WTC11 (cell line): ENCODE measurements around the gene GALNT9. TPM values are rescaled to one million over a fixed set of nuclear protein-coding genes. Genes with fewer than 3 reads are reported as not detected.

ENCODE experiments used
- FOXP1 ChIP-seq: sonication (generic); formaldehyde crosslinking; IDR thresholded peaks from 2 replicates; pipeline ENCODE4 v1.8.0; 2022; ENCODE audit warnings: missing genetic modification reagents, mild to moderate bottlenecking, moderate library complexity, borderline replicate concordance
- HMGA2 ChIP-seq: fragments of 250-450 bp; sonication (Bioruptor Pico); IDR thresholded peaks from 2 replicates; pipeline ENCODE4 v1.4.0; 2021; ENCODE audit warnings: mild to moderate bottlenecking, moderate library complexity
- IRF2 ChIP-seq: sonication (generic); formaldehyde crosslinking; IDR thresholded peaks from 2 replicates; pipeline ENCODE4 v1.8.0; 2022; ENCODE audit warnings: low read depth, missing genetic modification reagents, borderline replicate concordance
- JUN ChIP-seq: sonication (generic); formaldehyde crosslinking; IDR thresholded peaks from 2 replicates; pipeline ENCODE4 v1.8.0; 2023; ENCODE audit warnings: mild to moderate bottlenecking, missing genetic modification reagents
- MXD4 ChIP-seq: fragments of 250-450 bp; sonication (Bioruptor Pico); IDR thresholded peaks from 2 replicates; pipeline ENCODE4 v1.8.0; 2021; ENCODE audit warnings: mild to moderate bottlenecking, moderate library complexity, borderline replicate concordance
- NR2C2 ChIP-seq: sonication (generic); formaldehyde crosslinking; IDR thresholded peaks from 2 replicates; pipeline ENCODE4 v1.8.0; 2022; ENCODE audit warnings: mild to moderate bottlenecking, missing genetic modification reagents
- PRRX2 ChIP-seq: fragments of 250-450 bp; sonication (Bioruptor Pico); IDR thresholded peaks from 2 replicates; pipeline ENCODE4 v1.8.0; 2021; ENCODE audit warnings: mild to moderate bottlenecking
- RELA ChIP-seq: sonication (generic); formaldehyde crosslinking; IDR thresholded peaks from 2 replicates; pipeline ENCODE4 v1.8.1; 2022; ENCODE audit warnings: missing genetic modification reagents, mild to moderate bottlenecking, borderline replicate concordance
- TCF7 ChIP-seq: sonication (generic); formaldehyde crosslinking; IDR thresholded peaks from 2 replicates; pipeline ENCODE4 v1.8.0; 2022; ENCODE audit warnings: mild to moderate bottlenecking, low read depth, missing genetic modification reagents, moderate library complexity
- TEAD1 ChIP-seq: sonication (generic); formaldehyde crosslinking; IDR thresholded peaks from 2 replicates; pipeline ENCODE4 v1.8.0; 2022; ENCODE audit warnings: mild to moderate bottlenecking, missing genetic modification reagents
- ZNF232 ChIP-seq: sonication (generic); formaldehyde crosslinking; IDR thresholded peaks from 2 replicates; pipeline ENCODE4 v1.8.0; 2022; ENCODE audit warnings: mild to moderate bottlenecking, missing genetic modification reagents
- total RNA-seq: library from RNA; stranded (reverse); gene quantifications from 3 replicates; pipeline ENCODE4 v1.2.3, GENCODE V29; 2021
- TF ChIP-seq, protein P1 (sequence below): sonication (generic); formaldehyde crosslinking; IDR thresholded peaks from 2 replicates; pipeline ENCODE4 v1.8.0; 2022; ENCODE audit warnings: missing genetic modification reagents
- TF ChIP-seq, protein P2 (sequence below): sonication (generic); formaldehyde crosslinking; IDR thresholded peaks from 2 replicates; pipeline ENCODE4 v1.8.0; 2023; ENCODE audit warnings: missing genetic modification reagents, mild to moderate bottlenecking, borderline replicate concordance
- TF ChIP-seq, protein P3 (sequence below): sonication (generic); formaldehyde crosslinking; IDR thresholded peaks from 2 replicates; pipeline ENCODE4 v1.8.1; 2023; ENCODE audit warnings: mild to moderate bottlenecking, missing genetic modification reagents, moderate library complexity
- TF ChIP-seq, protein P4 (sequence below): fragments of 250-450 bp; sonication (Bioruptor Pico); IDR thresholded peaks from 2 replicates; pipeline ENCODE4 v1.8.0; 2021; ENCODE audit warnings: mild to moderate bottlenecking
- TF ChIP-seq, protein P5 (sequence below): sonication (generic); formaldehyde crosslinking; IDR thresholded peaks from 2 replicates; pipeline ENCODE4 v1.8.0; 2022; ENCODE audit warnings: mild to moderate bottlenecking, missing genetic modification reagents
- TF ChIP-seq, protein P6 (sequence below): sonication (generic); formaldehyde crosslinking; IDR thresholded peaks from 2 replicates; pipeline ENCODE4 v1.8.0; 2022; ENCODE audit warnings: mild to moderate bottlenecking, missing genetic modification reagents
- TF ChIP-seq, protein P7 (sequence below): sonication (generic); formaldehyde crosslinking; IDR thresholded peaks from 2 replicates; pipeline ENCODE4 v1.8.1; 2023; ENCODE audit warnings: mild to moderate bottlenecking, missing genetic modification reagents, borderline replicate concordance

The GALNT9 gene
- total RNA-seq, 1 experiment from 2014 or later, result 0.90 TPM

DNA sequence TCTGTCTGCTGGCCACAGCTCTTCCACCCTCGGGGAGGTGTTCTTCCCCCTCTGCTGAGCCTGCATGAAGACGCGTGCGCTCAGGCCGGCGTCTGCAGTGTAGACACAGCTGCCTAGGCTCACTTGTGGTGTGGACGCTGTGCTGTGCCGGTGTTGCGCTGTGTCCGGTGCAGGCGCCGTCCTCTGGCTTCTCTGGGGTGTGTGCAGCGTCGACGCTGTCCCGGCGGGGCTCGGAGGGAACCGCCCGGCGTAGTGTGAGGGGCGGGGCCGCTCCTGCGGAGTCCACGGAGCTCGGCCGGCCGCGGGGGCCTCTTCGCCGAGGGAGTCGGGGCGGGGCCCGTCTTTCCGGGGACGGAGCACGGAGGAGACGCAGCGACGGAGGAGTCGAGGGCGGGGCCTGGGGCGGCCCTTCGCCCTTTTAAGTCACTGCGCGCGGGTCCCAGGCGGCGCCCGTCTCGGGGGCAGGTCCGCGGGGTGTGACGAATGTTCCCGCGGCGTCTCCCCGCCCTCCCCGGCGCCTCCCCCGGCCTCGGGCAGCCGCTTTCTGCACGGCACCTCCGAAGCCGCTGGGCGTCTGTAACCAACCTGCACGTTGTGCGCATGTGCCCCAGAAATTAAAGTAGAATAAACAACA is 139.9 kb downstream of the GALNT9 start (continued):
- TF ChIP-seq, protein P1, sequence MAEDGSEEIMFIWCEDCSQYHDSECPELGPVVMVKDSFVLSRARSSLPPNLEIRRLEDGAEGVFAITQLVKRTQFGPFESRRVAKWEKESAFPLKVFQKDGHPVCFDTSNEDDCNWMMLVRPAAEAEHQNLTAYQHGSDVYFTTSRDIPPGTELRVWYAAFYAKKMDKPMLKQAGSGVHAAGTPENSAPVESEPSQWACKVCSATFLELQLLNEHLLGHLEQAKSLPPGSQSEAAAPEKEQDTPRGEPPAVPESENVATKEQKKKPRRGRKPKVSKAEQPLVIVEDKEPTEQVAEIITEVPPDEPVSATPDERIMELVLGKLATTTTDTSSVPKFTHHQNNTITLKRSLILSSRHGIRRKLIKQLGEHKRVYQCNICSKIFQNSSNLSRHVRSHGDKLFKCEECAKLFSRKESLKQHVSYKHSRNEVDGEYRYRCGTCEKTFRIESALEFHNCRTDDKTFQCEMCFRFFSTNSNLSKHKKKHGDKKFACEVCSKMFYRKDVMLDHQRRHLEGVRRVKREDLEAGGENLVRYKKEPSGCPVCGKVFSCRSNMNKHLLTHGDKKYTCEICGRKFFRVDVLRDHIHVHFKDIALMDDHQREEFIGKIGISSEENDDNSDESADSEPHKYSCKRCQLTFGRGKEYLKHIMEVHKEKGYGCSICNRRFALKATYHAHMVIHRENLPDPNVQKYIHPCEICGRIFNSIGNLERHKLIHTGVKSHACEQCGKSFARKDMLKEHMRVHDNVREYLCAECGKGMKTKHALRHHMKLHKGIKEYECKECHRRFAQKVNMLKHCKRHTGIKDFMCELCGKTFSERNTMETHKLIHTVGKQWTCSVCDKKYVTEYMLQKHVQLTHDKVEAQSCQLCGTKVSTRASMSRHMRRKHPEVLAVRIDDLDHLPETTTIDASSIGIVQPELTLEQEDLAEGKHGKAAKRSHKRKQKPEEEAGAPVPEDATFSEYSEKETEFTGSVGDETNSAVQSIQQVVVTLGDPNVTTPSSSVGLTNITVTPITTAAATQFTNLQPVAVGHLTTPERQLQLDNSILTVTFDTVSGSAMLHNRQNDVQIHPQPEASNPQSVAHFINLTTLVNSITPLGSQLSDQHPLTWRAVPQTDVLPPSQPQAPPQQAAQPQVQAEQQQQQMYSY (CRISPR knock-in tag), result no peak
- TF ChIP-seq RELA (peak; percentile 52; the same call in 1 of the 2 replicates), JUN (CRISPR knock-in tag) (0 out of 2 replicates have a peak, but pooled peaks have one; percentile 23), HMGA2 (CRISPR knock-in tag) (no peak), FOXP1 (CRISPR knock-in tag) (peak; percentile 61; the same call in 1 of the 2 replicates), MXD4 (no peak), PRRX2 (CRISPR knock-in tag) (no peak), TCF7 (CRISPR knock-in tag) (no peak), TEAD1 (CRISPR knock-in tag) (no peak; the same call in none of the 2 replicates), IRF2 (CRISPR knock-in tag) (no peak), NR2C2 (CRISPR knock-in tag) (no peak), ZNF232 (CRISPR knock-in tag) (no peak)
- TF ChIP-seq, protein P2, sequence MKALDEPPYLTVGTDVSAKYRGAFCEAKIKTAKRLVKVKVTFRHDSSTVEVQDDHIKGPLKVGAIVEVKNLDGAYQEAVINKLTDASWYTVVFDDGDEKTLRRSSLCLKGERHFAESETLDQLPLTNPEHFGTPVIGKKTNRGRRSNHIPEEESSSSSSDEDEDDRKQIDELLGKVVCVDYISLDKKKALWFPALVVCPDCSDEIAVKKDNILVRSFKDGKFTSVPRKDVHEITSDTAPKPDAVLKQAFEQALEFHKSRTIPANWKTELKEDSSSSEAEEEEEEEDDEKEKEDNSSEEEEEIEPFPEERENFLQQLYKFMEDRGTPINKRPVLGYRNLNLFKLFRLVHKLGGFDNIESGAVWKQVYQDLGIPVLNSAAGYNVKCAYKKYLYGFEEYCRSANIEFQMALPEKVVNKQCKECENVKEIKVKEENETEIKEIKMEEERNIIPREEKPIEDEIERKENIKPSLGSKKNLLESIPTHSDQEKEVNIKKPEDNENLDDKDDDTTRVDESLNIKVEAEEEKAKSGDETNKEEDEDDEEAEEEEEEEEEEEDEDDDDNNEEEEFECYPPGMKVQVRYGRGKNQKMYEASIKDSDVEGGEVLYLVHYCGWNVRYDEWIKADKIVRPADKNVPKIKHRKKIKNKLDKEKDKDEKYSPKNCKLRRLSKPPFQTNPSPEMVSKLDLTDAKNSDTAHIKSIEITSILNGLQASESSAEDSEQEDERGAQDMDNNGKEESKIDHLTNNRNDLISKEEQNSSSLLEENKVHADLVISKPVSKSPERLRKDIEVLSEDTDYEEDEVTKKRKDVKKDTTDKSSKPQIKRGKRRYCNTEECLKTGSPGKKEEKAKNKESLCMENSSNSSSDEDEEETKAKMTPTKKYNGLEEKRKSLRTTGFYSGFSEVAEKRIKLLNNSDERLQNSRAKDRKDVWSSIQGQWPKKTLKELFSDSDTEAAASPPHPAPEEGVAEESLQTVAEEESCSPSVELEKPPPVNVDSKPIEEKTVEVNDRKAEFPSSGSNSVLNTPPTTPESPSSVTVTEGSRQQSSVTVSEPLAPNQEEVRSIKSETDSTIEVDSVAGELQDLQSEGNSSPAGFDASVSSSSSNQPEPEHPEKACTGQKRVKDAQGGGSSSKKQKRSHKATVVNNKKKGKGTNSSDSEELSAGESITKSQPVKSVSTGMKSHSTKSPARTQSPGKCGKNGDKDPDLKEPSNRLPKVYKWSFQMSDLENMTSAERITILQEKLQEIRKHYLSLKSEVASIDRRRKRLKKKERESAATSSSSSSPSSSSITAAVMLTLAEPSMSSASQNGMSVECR (CRISPR knock-in tag), result peak; percentile 43; the same call in 1 of the 2 replicates
- TF ChIP-seq, protein P3, sequence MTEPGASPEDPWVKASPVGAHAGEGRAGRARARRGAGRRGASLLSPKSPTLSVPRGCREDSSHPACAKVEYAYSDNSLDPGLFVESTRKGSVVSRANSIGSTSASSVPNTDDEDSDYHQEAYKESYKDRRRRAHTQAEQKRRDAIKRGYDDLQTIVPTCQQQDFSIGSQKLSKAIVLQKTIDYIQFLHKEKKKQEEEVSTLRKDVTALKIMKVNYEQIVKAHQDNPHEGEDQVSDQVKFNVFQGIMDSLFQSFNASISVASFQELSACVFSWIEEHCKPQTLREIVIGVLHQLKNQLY (CRISPR knock-in tag), result no peak
- TF ChIP-seq, protein P4, sequence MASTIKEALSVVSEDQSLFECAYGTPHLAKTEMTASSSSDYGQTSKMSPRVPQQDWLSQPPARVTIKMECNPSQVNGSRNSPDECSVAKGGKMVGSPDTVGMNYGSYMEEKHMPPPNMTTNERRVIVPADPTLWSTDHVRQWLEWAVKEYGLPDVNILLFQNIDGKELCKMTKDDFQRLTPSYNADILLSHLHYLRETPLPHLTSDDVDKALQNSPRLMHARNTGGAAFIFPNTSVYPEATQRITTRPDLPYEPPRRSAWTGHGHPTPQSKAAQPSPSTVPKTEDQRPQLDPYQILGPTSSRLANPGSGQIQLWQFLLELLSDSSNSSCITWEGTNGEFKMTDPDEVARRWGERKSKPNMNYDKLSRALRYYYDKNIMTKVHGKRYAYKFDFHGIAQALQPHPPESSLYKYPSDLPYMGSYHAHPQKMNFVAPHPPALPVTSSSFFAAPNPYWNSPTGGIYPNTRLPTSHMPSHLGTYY (CRISPR knock-in tag), result no peak
- TF ChIP-seq, protein P5, sequence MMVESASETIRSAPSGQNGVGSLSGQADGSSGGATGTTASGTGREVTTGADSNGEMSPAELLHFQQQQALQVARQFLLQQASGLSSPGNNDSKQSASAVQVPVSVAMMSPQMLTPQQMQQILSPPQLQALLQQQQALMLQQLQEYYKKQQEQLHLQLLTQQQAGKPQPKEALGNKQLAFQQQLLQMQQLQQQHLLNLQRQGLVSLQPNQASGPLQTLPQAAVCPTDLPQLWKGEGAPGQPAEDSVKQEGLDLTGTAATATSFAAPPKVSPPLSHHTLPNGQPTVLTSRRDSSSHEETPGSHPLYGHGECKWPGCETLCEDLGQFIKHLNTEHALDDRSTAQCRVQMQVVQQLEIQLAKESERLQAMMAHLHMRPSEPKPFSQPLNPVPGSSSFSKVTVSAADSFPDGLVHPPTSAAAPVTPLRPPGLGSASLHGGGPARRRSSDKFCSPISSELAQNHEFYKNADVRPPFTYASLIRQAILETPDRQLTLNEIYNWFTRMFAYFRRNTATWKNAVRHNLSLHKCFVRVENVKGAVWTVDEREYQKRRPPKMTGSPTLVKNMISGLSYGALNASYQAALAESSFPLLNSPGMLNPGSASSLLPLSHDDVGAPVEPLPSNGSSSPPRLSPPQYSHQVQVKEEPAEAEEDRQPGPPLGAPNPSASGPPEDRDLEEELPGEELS (CRISPR knock-in tag), result peak; percentile 88
- TF ChIP-seq, protein P6, sequence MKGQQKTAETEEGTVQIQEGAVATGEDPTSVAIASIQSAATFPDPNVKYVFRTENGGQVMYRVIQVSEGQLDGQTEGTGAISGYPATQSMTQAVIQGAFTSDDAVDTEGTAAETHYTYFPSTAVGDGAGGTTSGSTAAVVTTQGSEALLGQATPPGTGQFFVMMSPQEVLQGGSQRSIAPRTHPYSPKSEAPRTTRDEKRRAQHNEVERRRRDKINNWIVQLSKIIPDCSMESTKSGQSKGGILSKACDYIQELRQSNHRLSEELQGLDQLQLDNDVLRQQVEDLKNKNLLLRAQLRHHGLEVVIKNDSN (CRISPR knock-in tag), result peak; percentile 46; the same call in 1 of the 2 replicates
- TF ChIP-seq, protein P7, sequence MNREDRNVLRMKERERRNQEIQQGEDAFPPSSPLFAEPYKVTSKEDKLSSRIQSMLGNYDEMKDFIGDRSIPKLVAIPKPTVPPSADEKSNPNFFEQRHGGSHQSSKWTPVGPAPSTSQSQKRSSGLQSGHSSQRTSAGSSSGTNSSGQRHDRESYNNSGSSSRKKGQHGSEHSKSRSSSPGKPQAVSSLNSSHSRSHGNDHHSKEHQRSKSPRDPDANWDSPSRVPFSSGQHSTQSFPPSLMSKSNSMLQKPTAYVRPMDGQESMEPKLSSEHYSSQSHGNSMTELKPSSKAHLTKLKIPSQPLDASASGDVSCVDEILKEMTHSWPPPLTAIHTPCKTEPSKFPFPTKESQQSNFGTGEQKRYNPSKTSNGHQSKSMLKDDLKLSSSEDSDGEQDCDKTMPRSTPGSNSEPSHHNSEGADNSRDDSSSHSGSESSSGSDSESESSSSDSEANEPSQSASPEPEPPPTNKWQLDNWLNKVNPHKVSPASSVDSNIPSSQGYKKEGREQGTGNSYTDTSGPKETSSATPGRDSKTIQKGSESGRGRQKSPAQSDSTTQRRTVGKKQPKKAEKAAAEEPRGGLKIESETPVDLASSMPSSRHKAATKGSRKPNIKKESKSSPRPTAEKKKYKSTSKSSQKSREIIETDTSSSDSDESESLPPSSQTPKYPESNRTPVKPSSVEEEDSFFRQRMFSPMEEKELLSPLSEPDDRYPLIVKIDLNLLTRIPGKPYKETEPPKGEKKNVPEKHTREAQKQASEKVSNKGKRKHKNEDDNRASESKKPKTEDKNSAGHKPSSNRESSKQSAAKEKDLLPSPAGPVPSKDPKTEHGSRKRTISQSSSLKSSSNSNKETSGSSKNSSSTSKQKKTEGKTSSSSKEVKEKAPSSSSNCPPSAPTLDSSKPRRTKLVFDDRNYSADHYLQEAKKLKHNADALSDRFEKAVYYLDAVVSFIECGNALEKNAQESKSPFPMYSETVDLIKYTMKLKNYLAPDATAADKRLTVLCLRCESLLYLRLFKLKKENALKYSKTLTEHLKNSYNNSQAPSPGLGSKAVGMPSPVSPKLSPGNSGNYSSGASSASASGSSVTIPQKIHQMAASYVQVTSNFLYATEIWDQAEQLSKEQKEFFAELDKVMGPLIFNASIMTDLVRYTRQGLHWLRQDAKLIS (CRISPR knock-in tag), result no peak
